ENCODE measurements around the gene B4GALNT1.
"Not testable (repeated sequence)": the region's sequence is repeated elsewhere in the genome, so short reads cannot be mapped to it uniquely, and the experiment has no call there.

B4GALNT1 gene

GRCh38 chr12:57638096-57638495, 5.1 kb upstream of the B4GALNT1 start:
- Histone ChIP-seq H3K9ac (ENCODE audit: low read depth in 1 of 2, low read length in 2 of 2) (no peak overlapping the region), H3K36me3 (ENCODE audit: control insufficient read depth in 2 of 2, insufficient read depth in 2 of 2, low read length in 2 of 2) (no peaks in the 10 kb centered on the region), H3K27me3 (ENCODE audit: control insufficient read depth in 2 of 2, insufficient read depth in 2 of 2, low read length in 2 of 2) (peaks cover 9 to 10% of the 10 kb centered on the region in 2 donors), H3K9me3 (ENCODE audit: control insufficient read depth in 2 of 2, low read length in 2 of 2) (no peaks in the 10 kb centered on the region), H3K4me3 (ENCODE audit: low read length in 2 of 2) (no peak overlapping the region), H3K4me1 (ENCODE audit: control insufficient read depth in 2 of 2, insufficient read depth in 2 of 2, low read length in 2 of 2) (no peaks in the 10 kb centered on the region), H3K27ac (ENCODE audit: low read depth in 2 of 2, low read length in 2 of 2) (no peak overlapping the region)

- H3K4me3 ChIP-seq (ENCODE audit: low read length in 2 of 2), result no peak overlapping the region
- H3K27me3 ChIP-seq (ENCODE audit: control insufficient read depth in 2 of 2, insufficient read depth in 2 of 2, low read length in 2 of 2), result peaks cover 9 to 10% of the 10 kb centered on the region in 2 donors
These were observed 4.4 kb upstream of the B4GALNT1 start for GRCh38 chr12:57637364-57637763.

GRCh38 chr12:57636731-57637130, 3.7 kb upstream of the B4GALNT1 start:
- not testable (repeated sequence) for H3K9me3 ChIP-seq (ENCODE audit: control insufficient read depth in 2 of 2, low read length in 2 of 2); H3K36me3 ChIP-seq (ENCODE audit: control insufficient read depth in 2 of 2, insufficient read depth in 2 of 2, low read length in 2 of 2); H3K27ac ChIP-seq (ENCODE audit: low read depth in 2 of 2, low read length in 2 of 2); H3K9ac ChIP-seq (ENCODE audit: low read depth in 1 of 2, low read length in 2 of 2); H3K4me3 ChIP-seq (ENCODE audit: low read length in 2 of 2); H3K4me1 ChIP-seq (ENCODE audit: control insufficient read depth in 2 of 2, insufficient read depth in 2 of 2, low read length in 2 of 2)
- peaks cover 13 to 17% of the 10 kb centered on the region in 2 donors for H3K27me3 ChIP-seq (ENCODE audit: control insufficient read depth in 2 of 2, insufficient read depth in 2 of 2, low read length in 2 of 2)

More at GRCh38 chr12:57637364-57637763, 4.4 kb upstream of the B4GALNT1 start:
- Histone ChIP-seq H3K27ac (ENCODE audit: low read depth in 2 of 2, low read length in 2 of 2) (no peak overlapping the region), H3K9ac (ENCODE audit: low read depth in 1 of 2, low read length in 2 of 2) (no peak overlapping the region), H3K36me3 (ENCODE audit: control insufficient read depth in 2 of 2, insufficient read depth in 2 of 2, low read length in 2 of 2) (no peaks in the 10 kb centered on the region), H3K9me3 (ENCODE audit: control insufficient read depth in 2 of 2, low read length in 2 of 2) (no peaks in the 10 kb centered on the region), H3K4me1 (ENCODE audit: control insufficient read depth in 2 of 2, insufficient read depth in 2 of 2, low read length in 2 of 2) (no peaks in the 10 kb centered on the region)

GRCh38 chr12:57632073-57632957, 686 bp downstream of the B4GALNT1 start:
- Histone ChIP-seq H3K9ac (ENCODE audit: low read depth in 1 of 2, low read length in 2 of 2) (peak overlapping the region in 1 of 2 donors; percentile 50), H3K4me1 (ENCODE audit: control insufficient read depth in 2 of 2, insufficient read depth in 2 of 2, low read length in 2 of 2) (peaks cover 0 to 2% of the 10 kb centered on the region in 2 donors), H3K36me3 (ENCODE audit: control insufficient read depth in 2 of 2, insufficient read depth in 2 of 2, low read length in 2 of 2) (no peaks in the 10 kb centered on the region), H3K9me3 (ENCODE audit: control insufficient read depth in 2 of 2, low read length in 2 of 2) (no peaks in the 10 kb centered on the region), H3K4me3 (ENCODE audit: low read length in 2 of 2) (peak overlapping the region; percentile 34 to 37), H3K27ac (ENCODE audit: low read depth in 2 of 2, low read length in 2 of 2) (no peak overlapping the region), H3K27me3 (ENCODE audit: control insufficient read depth in 2 of 2, insufficient read depth in 2 of 2, low read length in 2 of 2) (peaks cover 36% of the 10 kb centered on the region in 2 donors)

- Histone ChIP-seq H3K27me3 (ENCODE audit: control insufficient read depth in 2 of 2, insufficient read depth in 2 of 2, low read length in 2 of 2) (peaks cover 36 to 39% of the 10 kb centered on the region in 2 donors), H3K4me3 (ENCODE audit: low read length in 2 of 2) (no peak overlapping the region), H3K9me3 (ENCODE audit: control insufficient read depth in 2 of 2, low read length in 2 of 2) (no peaks in the 10 kb centered on the region), H3K36me3 (ENCODE audit: control insufficient read depth in 2 of 2, insufficient read depth in 2 of 2, low read length in 2 of 2) (no peaks in the 10 kb centered on the region), H3K4me1 (ENCODE audit: control insufficient read depth in 2 of 2, insufficient read depth in 2 of 2, low read length in 2 of 2) (peaks cover 0 to 2% of the 10 kb centered on the region in 2 donors), H3K9ac (ENCODE audit: low read depth in 1 of 2, low read length in 2 of 2) (no peak overlapping the region), H3K27ac (ENCODE audit: low read depth in 2 of 2, low read length in 2 of 2) (no peak overlapping the region)
These were observed 1.4 kb downstream of the B4GALNT1 start for GRCh38 chr12:57631566-57632072.

- no peak overlapping the region for H3K4me3 ChIP-seq (ENCODE audit: low read length in 2 of 2)
- no peaks in the 10 kb centered on the region for H3K36me3 ChIP-seq (ENCODE audit: control insufficient read depth in 2 of 2, insufficient read depth in 2 of 2, low read length in 2 of 2)
- no peak overlapping the region for H3K9ac ChIP-seq (ENCODE audit: low read depth in 1 of 2, low read length in 2 of 2)
- peaks cover 42 to 43% of the 10 kb centered on the region in 2 donors for H3K27me3 ChIP-seq (ENCODE audit: control insufficient read depth in 2 of 2, insufficient read depth in 2 of 2, low read length in 2 of 2)
- H3K27ac ChIP-seq (ENCODE audit: low read depth in 2 of 2, low read length in 2 of 2), result no peak overlapping the region
- H3K4me1 ChIP-seq (ENCODE audit: control insufficient read depth in 2 of 2, insufficient read depth in 2 of 2, low read length in 2 of 2), result peaks cover 0 to 2% of the 10 kb centered on the region in 2 donors
- H3K9me3 ChIP-seq (ENCODE audit: control insufficient read depth in 2 of 2, low read length in 2 of 2), result no peaks in the 10 kb centered on the region
These were observed 2.0 kb downstream of the B4GALNT1 start for GRCh38 chr12:57630891-57631433.

- Histone ChIP-seq H3K9ac (ENCODE audit: low read depth in 1 of 2, low read length in 2 of 2) (no peak overlapping the region), H3K4me3 (ENCODE audit: low read length in 2 of 2) (no peak overlapping the region), H3K36me3 (ENCODE audit: control insufficient read depth in 2 of 2, insufficient read depth in 2 of 2, low read length in 2 of 2) (no peaks in the 10 kb centered on the region), H3K4me1 (ENCODE audit: control insufficient read depth in 2 of 2, insufficient read depth in 2 of 2, low read length in 2 of 2) (peaks cover 0 to 2% of the 10 kb centered on the region in 2 donors), H3K27me3 (ENCODE audit: control insufficient read depth in 2 of 2, insufficient read depth in 2 of 2, low read length in 2 of 2) (peaks cover 49 to 52% of the 10 kb centered on the region in 2 donors), H3K9me3 (ENCODE audit: control insufficient read depth in 2 of 2, low read length in 2 of 2) (no peaks in the 10 kb centered on the region), H3K27ac (ENCODE audit: low read depth in 2 of 2, low read length in 2 of 2) (no peak overlapping the region)
These were observed 3.0 kb downstream of the B4GALNT1 start for GRCh38 chr12:57629897-57630471.

- Histone ChIP-seq H3K9me3 (ENCODE audit: control insufficient read depth in 2 of 2, low read length in 2 of 2) (no peaks in the 10 kb centered on the region), H3K27me3 (ENCODE audit: control insufficient read depth in 2 of 2, insufficient read depth in 2 of 2, low read length in 2 of 2) (peaks cover 60 to 64% of the 10 kb centered on the region in 2 donors), H3K27ac (ENCODE audit: low read depth in 2 of 2, low read length in 2 of 2) (no peak overlapping the region), H3K4me1 (ENCODE audit: control insufficient read depth in 2 of 2, insufficient read depth in 2 of 2, low read length in 2 of 2) (peaks cover 0 to 2% of the 10 kb centered on the region in 2 donors), H3K36me3 (ENCODE audit: control insufficient read depth in 2 of 2, insufficient read depth in 2 of 2, low read length in 2 of 2) (no peaks in the 10 kb centered on the region), H3K4me3 (ENCODE audit: low read length in 2 of 2) (no peak overlapping the region), H3K9ac (ENCODE audit: low read depth in 1 of 2, low read length in 2 of 2) (no peak overlapping the region)
These were observed 4.5 kb downstream of the B4GALNT1 start for GRCh38 chr12:57628280-57629191.

GRCh38 chr12:57627501-57628279, 5.3 kb downstream of the B4GALNT1 start:
- no peak overlapping the region for H3K27ac ChIP-seq (ENCODE audit: low read depth in 2 of 2, low read length in 2 of 2)
- no peak overlapping the region for H3K4me3 ChIP-seq (ENCODE audit: low read length in 2 of 2)
- peaks cover 64 to 69% of the 10 kb centered on the region in 2 donors for H3K27me3 ChIP-seq (ENCODE audit: control insufficient read depth in 2 of 2, insufficient read depth in 2 of 2, low read length in 2 of 2)
- H3K9ac ChIP-seq (ENCODE audit: low read depth in 1 of 2, low read length in 2 of 2), result no peak overlapping the region
- no peaks in the 10 kb centered on the region for H3K9me3 ChIP-seq (ENCODE audit: control insufficient read depth in 2 of 2, low read length in 2 of 2)
- no peaks in the 10 kb centered on the region for H3K36me3 ChIP-seq (ENCODE audit: control insufficient read depth in 2 of 2, insufficient read depth in 2 of 2, low read length in 2 of 2)
- peaks cover 0 to 2% of the 10 kb centered on the region in 2 donors for H3K4me1 ChIP-seq (ENCODE audit: control insufficient read depth in 2 of 2, insufficient read depth in 2 of 2, low read length in 2 of 2)
